Body of pancreas (tissue), 4 donors: ENCODE data around the gene REN. TPM values are rescaled to one million over a fixed set of nuclear protein-coding genes. Genes with fewer than 3 reads are reported as not detected.

Experiments used
- ATAC-seq: fragments of 150-250 bp; one replicate; pipeline ENCODE4 v1.9.1; 2016
- DNase-seq, 4 donors: peaks; one replicate each; pipeline ENCODE4 v3.0.0-alpha.2; 2019
- H3K27ac ChIP-seq, 4 donors: fragments of 200-600 bp; sonication (generic); 1 replicate in 3 of 4; 2 replicates in 1 of 4; pipeline versions ENCODE4 v1.5.1 to v1.6.1; 2016 to 2019; ENCODE audit warnings: mild to moderate bottlenecking in 1 of 4, mixed read lengths in 1 of 4, moderate library complexity in 1 of 4
- H3K27me3 ChIP-seq, 2 donors: fragments of 200-600 bp; sonication (generic); one replicate each; pipeline ENCODE4 v1.6.0; 2016; ENCODE audit warnings: mild to moderate bottlenecking in 1 of 2
- H3K36me3 ChIP-seq, 2 donors: fragments of 200-600 bp; sonication (generic); replicated peaks in 1 of 2; 2 replicates each; pipeline ENCODE4 v1.5.1; 2016; ENCODE audit warnings: low read depth in 2 of 2; ENCODE audit not compliant: insufficient read depth in 1 of 2
- H3K4me1 ChIP-seq: fragments of 200-600 bp; sonication (generic); one replicate; pipeline ENCODE4 v1.6.0; 2016
- H3K4me3 ChIP-seq, 2 donors: fragments of 200-600 bp; sonication (generic); 1 replicate in 1 of 2; 2 replicates in 1 of 2; pipeline ENCODE4 v1.5.1; 2016 to 2019
- H3K9me3 ChIP-seq, 3 donors: fragments of 200-600 bp; sonication (generic); 1 replicate in 2 of 3; 2 replicates in 1 of 3; pipeline ENCODE4 v1.5.1; 2016
- CTCF ChIP-seq, 7 experiments: fragments of 450-650 bp in 4 of 7; fragments of 200-600 bp in 3 of 7; sonication (generic) in 3 of 7; IDR thresholded peaks; one replicate each; pipeline ENCODE4 v1.5.1; 2016 to 2019; ENCODE audit warnings: antibody characterized with exemption in 7 of 7
- POLR2A ChIP-seq, 3 donors: fragments of 450-650 bp; IDR thresholded peaks; one replicate each; pipeline ENCODE4 v1.6.1; 2016; ENCODE audit warnings: antibody characterized with exemption in 3 of 3, mild to moderate bottlenecking in 2 of 3
- WGBS, 2 donors: methylation state at CpG; one replicate each; pipeline ENCODE4 v1.1.5; 2017; 5-methylcytosine and 5-hydroxymethylcytosine counted together
- intact Hi-C: fragments of 100-400 bp; cut with DNase I; formaldehyde crosslinking; loops from one replicate; pipeline ENCODE4 v1.15.1; 2023
- total RNA-seq, 2 donors: library from RNA; depleted of rRNA; stranded (reverse); fragments of >200 nt; gene quantifications; one replicate each; pipeline ENCODE4 v1.1.0, GENCODE V29; 2016

The REN gene
- total RNA-seq, 2 donors from 2014 or later = not detected

GRCh38 chr1:204125759-204126351, 40.3 kb downstream of the REN start:
- intact Hi-C loops = loop anchor here (5.0 kb wide), 1 partner anchor 54 kb away; the partner anchor contains the start of gene SOX13
- Histone ChIP-seq H3K4me3 (no peak overlapping the region), H3K27me3 (no peaks in the 10 kb centered on the region), H3K4me1 (peaks cover 39% of the 10 kb centered on the region), H3K9me3 (no peaks in the 10 kb centered on the region), H3K27ac (no peak overlapping the region), H3K36me3 (peaks cover 0 to 14% of the 10 kb centered on the region in 2 donors)
- ATAC-seq (no peak), DNase-seq (no peak)
- TF ChIP-seq POLR2A (IDR thresholded peaks at IDR 0.05) (no peak), CTCF (IDR thresholded peaks at IDR 0.05) (no peak)
- WGBS, 2 donors = 91 to 93% methylated on average over 6 to 16 of the region's 18 CpGs

DNA sequence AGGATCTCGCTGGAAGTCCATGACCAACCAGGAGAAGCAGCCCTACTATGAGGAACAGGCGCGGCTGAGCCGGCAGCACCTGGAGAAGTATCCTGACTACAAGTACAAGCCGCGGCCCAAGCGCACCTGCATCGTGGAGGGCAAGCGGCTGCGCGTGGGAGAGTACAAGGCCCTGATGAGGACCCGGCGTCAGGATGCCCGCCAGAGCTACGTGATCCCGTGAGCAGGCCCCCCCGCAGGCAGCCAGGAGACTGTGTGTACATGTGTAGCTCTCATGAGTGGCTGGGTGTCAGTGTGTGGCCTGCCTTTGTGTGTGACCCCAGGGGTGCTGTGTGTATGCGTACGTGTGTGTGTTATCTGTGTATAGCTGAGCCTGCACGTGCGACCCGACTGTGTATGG, 41.5 kb downstream of the REN start:
- H3K36me3 ChIP-seq = peaks cover 0 to 14% of the 10 kb centered on the region in 2 donors
- TF ChIP-seq CTCF (IDR thresholded peaks at IDR 0.05) = no peak
- TF ChIP-seq POLR2A (IDR thresholded peaks at IDR 0.05) = no peak

DNA sequence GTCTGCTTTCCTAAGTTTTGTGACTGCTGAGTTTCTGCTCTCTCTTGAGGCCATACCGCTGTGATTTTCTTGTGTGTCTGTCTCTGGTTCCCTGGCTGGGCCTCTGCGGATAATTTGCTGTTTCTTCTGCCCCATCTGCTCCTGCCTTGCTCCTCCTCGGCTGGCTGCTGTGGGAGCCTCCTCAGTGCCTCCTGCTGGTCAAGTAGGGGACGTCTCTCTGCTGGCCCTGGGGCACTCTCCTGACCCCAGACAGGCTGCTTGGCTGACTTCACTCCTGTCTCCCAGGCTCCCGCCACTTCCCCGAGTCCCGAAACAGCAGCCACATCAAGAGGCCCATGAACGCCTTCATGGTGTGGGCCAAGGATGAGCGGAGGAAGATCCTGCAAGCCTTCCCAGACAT, 42.8 kb downstream of the REN start:
- H3K4me3 ChIP-seq = no peak overlapping the region
- intact Hi-C loops = loop anchor here (5.0 kb wide), 1 partner anchor 246 kb away; no protein-coding TSS in a partner anchor
- H3K27ac ChIP-seq = no peak overlapping the region
- whole genome bisulfite sequencing, 2 donors = 57 to 77% methylated on average over 4 to 9 of the region's 9 CpGs
- ATAC-seq (no peak), DNase-seq (peak in 1 of 4 donors; percentile 35)
- H3K36me3 ChIP-seq = peaks cover 0 to 17% of the 10 kb centered on the region in 2 donors
- no peaks in the 10 kb centered on the region for H3K27me3 ChIP-seq
- TF ChIP-seq POLR2A (IDR thresholded peaks at IDR 0.05) (no peak), CTCF (IDR thresholded peaks at IDR 0.05) (peak; percentile 17 to 45 (median 20))
- no peaks in the 10 kb centered on the region for H3K9me3 ChIP-seq
- peaks cover 14% of the 10 kb centered on the region for H3K4me1 ChIP-seq

More for the DNA sequence above, 41.5 kb downstream of the REN start:
- Histone ChIP-seq H3K4me3 (no peak overlapping the region), H3K27ac (no peak overlapping the region), H3K9me3 (no peaks in the 10 kb centered on the region), H3K4me1 (peaks cover 27% of the 10 kb centered on the region), H3K27me3 (no peaks in the 10 kb centered on the region)
- WGBS, 2 donors = 90 to 91% methylated on average over 18 to 22 of the region's 22 CpGs
- ATAC-seq (no peak), DNase-seq (no peak)
- intact Hi-C loops = loop anchor here (5.0 kb wide), 2 partner anchors 52 to 247 kb away; partner anchors contain the start of gene SOX13

GRCh38 chr1:204121840-204122555, 44.1 kb downstream of the REN start:
- Histone ChIP-seq H3K27ac (no peak overlapping the region), H3K4me1 (peaks cover 3% of the 10 kb centered on the region), H3K36me3 (peaks cover 0 to 18% of the 10 kb centered on the region in 2 donors), H3K27me3 (no peaks in the 10 kb centered on the region), H3K4me3 (no peak overlapping the region), H3K9me3 (no peaks in the 10 kb centered on the region)
- ATAC-seq (no peak), DNase-seq (no peak)
- no peak for TF ChIP-seq CTCF (IDR thresholded peaks at IDR 0.05)
- TF ChIP-seq POLR2A (IDR thresholded peaks at IDR 0.05) = no peak
- intact Hi-C loops = loop anchor here (5.0 kb wide), 1 partner anchor 245 kb away; no protein-coding TSS in a partner anchor
- WGBS, 2 donors = 85 to 87% methylated on average over 11 of the region's 17 CpGs
